H9 (cell line): ENCODE results near the gene SYNPO. TPM values are rescaled to one million over a fixed set of nuclear protein-coding genes. Genes with fewer than 3 reads are reported as not detected.
A peak's percentile ranks its signal among the peaks of the same experiment; 100 is the strongest.

Experiments used
- DNase-seq: peaks from one replicate; pipeline ENCODE4 v3.0.0-alpha.2; 2017
- H2AFZ ChIP-seq: one replicate; pipeline ENCODE4 v1.6.1; 2013; ENCODE audit warnings: mild to moderate bottlenecking, low read length, control low read depth, moderate library complexity
- H2AK5ac ChIP-seq: 2 replicates; pipeline ENCODE4 v1.6.1; 2013; ENCODE audit warnings: low read length, control low read depth, mixed read lengths; ENCODE audit not compliant: insufficient read length
- H2BK120ac ChIP-seq: one replicate; pipeline ENCODE4 v1.6.1; 2013; ENCODE audit warnings: low read depth, mild to moderate bottlenecking, low read length, control low read depth, inconsistent platforms; ENCODE audit not compliant: poor library complexity, severe bottlenecking
- H2BK12ac ChIP-seq: 2 replicates; pipeline ENCODE4 v1.6.1; 2013; ENCODE audit warnings: low read length, control low read depth, mixed read lengths, low read depth; ENCODE audit not compliant: insufficient read length
- H2BK15ac ChIP-seq: 2 replicates; pipeline ENCODE4 v1.6.1; 2013; ENCODE audit warnings: low read depth, low read length, control low read depth
- H2BK20ac ChIP-seq: one replicate; pipeline ENCODE4 v1.6.1; 2013; ENCODE audit warnings: low read depth, mild to moderate bottlenecking, low read length, control low read depth, inconsistent platforms; ENCODE audit not compliant: poor library complexity, severe bottlenecking
- H2BK5ac ChIP-seq: 2 replicates; pipeline ENCODE4 v1.6.1; 2013; ENCODE audit warnings: low read length, control low read depth, mixed read lengths; ENCODE audit not compliant: insufficient read length
- H3K14ac ChIP-seq: 2 replicates; pipeline ENCODE4 v1.6.1; 2013; ENCODE audit warnings: low read length, control low read depth; ENCODE audit not compliant: insufficient read depth
- H3K18ac ChIP-seq: 2 replicates; pipeline ENCODE4 v1.6.1; 2013; ENCODE audit warnings: low read depth, mild to moderate bottlenecking, mixed read lengths, low read length, control low read depth; ENCODE audit not compliant: insufficient read length
- H3K23ac ChIP-seq: 2 replicates; pipeline ENCODE4 v1.6.1; 2013; ENCODE audit warnings: low read length, control low read depth, mixed read lengths, low read depth; ENCODE audit not compliant: insufficient read length
- H3K23me2 ChIP-seq: 2 replicates; pipeline ENCODE4 v1.6.1; 2013; ENCODE audit warnings: low read depth, mild to moderate bottlenecking, mixed read lengths, low read length, control low read depth; ENCODE audit not compliant: insufficient read length, poor library complexity, severe bottlenecking
- H3K27ac ChIP-seq: 2 replicates; pipeline ENCODE4 v1.5.1; 2013; ENCODE audit warnings: low read length, control low read depth, mixed read lengths, low read depth; ENCODE audit not compliant: insufficient read length
- H3K27me3 ChIP-seq: 2 replicates; pipeline ENCODE4 v1.6.1; 2013; ENCODE audit warnings: low read length, control low read depth, inconsistent platforms; ENCODE audit not compliant: insufficient read depth
- H3K4ac ChIP-seq: 2 replicates; pipeline ENCODE4 v1.6.1; 2013; ENCODE audit warnings: low read depth, mild to moderate bottlenecking, control low read depth, inconsistent platforms, low read length, moderate library complexity
- H3K4me1 ChIP-seq: 2 replicates; pipeline ENCODE4 v1.6.1; 2013; ENCODE audit warnings: low read length, control low read depth, inconsistent platforms; ENCODE audit not compliant: insufficient read depth
- H3K4me2 ChIP-seq: 2 replicates; pipeline ENCODE4 v1.6.1; 2013; ENCODE audit warnings: low read length, control low read depth, mixed read lengths; ENCODE audit not compliant: insufficient read length, insufficient read depth
- H3K56ac ChIP-seq: 2 replicates; pipeline ENCODE4 v1.6.1; 2013; ENCODE audit warnings: low read depth, mild to moderate bottlenecking, mixed read lengths, low read length, control low read depth; ENCODE audit not compliant: insufficient read length
- H3K79me1 ChIP-seq: 2 replicates; pipeline ENCODE4 v1.6.1; 2013; ENCODE audit warnings: low read depth, mild to moderate bottlenecking, moderate library complexity, low read length, control low read depth, inconsistent platforms; ENCODE audit not compliant: insufficient read depth, poor library complexity, severe bottlenecking
- H3K79me2 ChIP-seq: 2 replicates; pipeline ENCODE4 v1.6.1; 2013; ENCODE audit warnings: low read length, control low read depth, inconsistent platforms; ENCODE audit not compliant: insufficient read depth
- H3K9ac ChIP-seq: 2 replicates; pipeline ENCODE4 v1.6.1; 2013; ENCODE audit warnings: low read length, control low read depth, mixed read lengths; ENCODE audit not compliant: insufficient read length; ENCODE audit errors: extremely low read depth
- H3K9me3 ChIP-seq: one replicate; pipeline ENCODE4 v1.6.1; 2013; ENCODE audit warnings: low read depth, low read length, inconsistent platforms; ENCODE audit not compliant: control insufficient read depth
- H3T11ph ChIP-seq: one replicate; pipeline ENCODE4 v1.6.1; 2013; ENCODE audit warnings: mild to moderate bottlenecking, low read length, control low read depth, inconsistent platforms
- H4K20me1 ChIP-seq: one replicate; pipeline ENCODE4 v1.6.1; 2013; ENCODE audit not compliant: control insufficient read depth, insufficient read length, insufficient read depth
- H4K5ac ChIP-seq: 2 replicates; pipeline ENCODE4 v1.6.1; 2013; ENCODE audit warnings: low read depth, mild to moderate bottlenecking, mixed read lengths, low read length, control low read depth; ENCODE audit not compliant: insufficient read length
- H4K8ac ChIP-seq: replicated peaks from 2 replicates; pipeline ENCODE4 v1.6.1; 2013; ENCODE audit warnings: low read length, control low read depth, mixed read lengths, low read depth; ENCODE audit not compliant: insufficient read length
- H4K91ac ChIP-seq: 2 replicates; pipeline ENCODE4 v1.6.1; 2013; ENCODE audit warnings: low read depth, mild to moderate bottlenecking, moderate library complexity, mixed read lengths, low read length, control low read depth; ENCODE audit not compliant: insufficient read length
- H3K27ac Mint-ChIP-seq, 3 experiments: 2 replicates in 2 of 3; 3 replicates in 1 of 3; pipeline ENCODE4 v1.8.0; 2020 to 2021; ENCODE audit warnings: mixed read lengths in 3 of 3, mild to moderate bottlenecking in 1 of 3, moderate library complexity in 1 of 3
- H3K27me3 Mint-ChIP-seq: 2 replicates; pipeline ENCODE4 v1.8.0; 2021; ENCODE audit warnings: low read depth, mild to moderate bottlenecking, moderate library complexity, mixed read lengths
- H3K36me3 Mint-ChIP-seq, 3 experiments: 2 replicates in 2 of 3; 3 replicates in 1 of 3; pipeline ENCODE4 v1.8.0; 2020 to 2021; ENCODE audit warnings: low read depth in 3 of 3, mixed read lengths in 3 of 3; ENCODE audit not compliant: insufficient read depth in 1 of 3
- H3K4me1 Mint-ChIP-seq, 2 experiments: 2 replicates each; pipeline ENCODE4 v1.8.0; 2020; ENCODE audit warnings: mixed read lengths in 2 of 2
- H3K4me3 Mint-ChIP-seq, 2 experiments: 2 replicates in 1 of 2; 3 replicates in 1 of 2; pipeline ENCODE4 v1.8.0; 2020 to 2021; ENCODE audit warnings: mild to moderate bottlenecking in 2 of 2, mixed read lengths in 2 of 2, moderate library complexity in 1 of 2
- H3K9me3 Mint-ChIP-seq, 2 experiments: 2 replicates in 1 of 2; 3 replicates in 1 of 2; pipeline ENCODE4 v1.8.0; 2020; ENCODE audit warnings: mild to moderate bottlenecking in 2 of 2, mixed read lengths in 2 of 2, moderate library complexity in 1 of 2
- WGBS: extraction: QIAGEN DNeasy Blood & Tissue Kit; methylation state at CpG from one replicate; pipeline ENCODE4 v1.1.7; 2013; ENCODE audit warnings: missing lambda C conversion rate, low lambda C conversion rate, mixed read lengths; ENCODE audit not compliant: insufficient read length; ENCODE audit errors: extremely low coverage; 5-methylcytosine and 5-hydroxymethylcytosine counted together
- total RNA-seq: library from RNA; stranded (reverse); gene quantifications from 2 replicates; pipeline ENCODE4 v1.2.1, GENCODE V29; 2021
- TF ChIP-seq, protein P1 (sequence below): fragments of 200-600 bp; sonication (generic); conservative IDR thresholded peaks from 3 replicates; pipeline ENCODE4 v1.8.0; 2021; ENCODE audit warnings: antibody characterized with exemption, mild to moderate bottlenecking

Gene SYNPO
- total RNA-seq, 1 experiment from 2014 or later = 1.7 TPM

DNA sequence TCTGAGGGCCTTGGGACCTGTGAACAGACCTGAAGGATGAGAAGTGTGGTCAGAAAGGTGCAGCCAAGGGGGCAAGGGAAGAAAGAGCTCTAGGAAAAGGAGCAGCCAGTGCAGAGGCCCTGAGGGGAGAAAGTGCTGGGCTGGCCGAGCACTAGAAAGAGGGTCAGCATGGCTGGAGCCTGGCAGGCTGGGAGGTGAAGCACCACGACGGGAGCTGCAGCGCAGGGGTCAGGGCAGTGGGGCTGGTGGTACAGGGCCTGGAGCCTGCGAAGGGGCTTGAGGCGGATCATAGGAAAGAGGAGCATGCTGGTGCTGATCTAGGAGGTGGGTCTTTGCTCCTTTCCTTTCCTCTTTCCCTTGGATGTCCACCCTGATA lies 9.1 kb upstream of the SYNPO start:
- Mint-ChIP-seq H3K4me3 (no peak overlapping the region), H3K27me3 (peaks cover 5% of the 10 kb centered on the region), H3K9me3 (peaks cover 0 to 2% of the 10 kb centered on the region in 2 experiments; a peak in 2 of 5 replicates), H3K36me3 (no peaks in the 10 kb centered on the region), H3K4me1 (peaks cover 0 to 14% of the 10 kb centered on the region in 2 experiments; a peak in 3 of 4 replicates), H3K27ac (peak overlapping the region in 1 of 3 experiments; percentile 6; a peak in 1 of 7 replicates)
- no peak overlapping the region for H3K4ac ChIP-seq
- H2BK12ac ChIP-seq = no peak overlapping the region
- no peak overlapping the region for H4K8ac ChIP-seq
- no peak overlapping the region for H2AFZ ChIP-seq
- no peak overlapping the region for H2BK120ac ChIP-seq
- no peak for DNase-seq
- no peak overlapping the region for H2BK15ac ChIP-seq
- no peak overlapping the region for H3K23ac ChIP-seq
- H3K27me3 ChIP-seq = no peaks in the 10 kb centered on the region
- no peaks in the 10 kb centered on the region for H3K9me3 ChIP-seq
- no peak overlapping the region for H3K14ac ChIP-seq
- no peaks in the 10 kb centered on the region for H3K23me2 ChIP-seq
- H3K4me2 ChIP-seq = no peak overlapping the region
- no peak overlapping the region for H2AK5ac ChIP-seq
- no peaks in the 10 kb centered on the region for H3K79me2 ChIP-seq
- H3K9ac ChIP-seq = no peak overlapping the region
- H4K20me1 ChIP-seq = no peaks in the 10 kb centered on the region
- H2BK20ac ChIP-seq = no peak overlapping the region
- H2BK5ac ChIP-seq = no peak overlapping the region
- no CpG with 5 or more reads among the region's 6 CpGs for WGBS
- TF ChIP-seq, protein P1, sequence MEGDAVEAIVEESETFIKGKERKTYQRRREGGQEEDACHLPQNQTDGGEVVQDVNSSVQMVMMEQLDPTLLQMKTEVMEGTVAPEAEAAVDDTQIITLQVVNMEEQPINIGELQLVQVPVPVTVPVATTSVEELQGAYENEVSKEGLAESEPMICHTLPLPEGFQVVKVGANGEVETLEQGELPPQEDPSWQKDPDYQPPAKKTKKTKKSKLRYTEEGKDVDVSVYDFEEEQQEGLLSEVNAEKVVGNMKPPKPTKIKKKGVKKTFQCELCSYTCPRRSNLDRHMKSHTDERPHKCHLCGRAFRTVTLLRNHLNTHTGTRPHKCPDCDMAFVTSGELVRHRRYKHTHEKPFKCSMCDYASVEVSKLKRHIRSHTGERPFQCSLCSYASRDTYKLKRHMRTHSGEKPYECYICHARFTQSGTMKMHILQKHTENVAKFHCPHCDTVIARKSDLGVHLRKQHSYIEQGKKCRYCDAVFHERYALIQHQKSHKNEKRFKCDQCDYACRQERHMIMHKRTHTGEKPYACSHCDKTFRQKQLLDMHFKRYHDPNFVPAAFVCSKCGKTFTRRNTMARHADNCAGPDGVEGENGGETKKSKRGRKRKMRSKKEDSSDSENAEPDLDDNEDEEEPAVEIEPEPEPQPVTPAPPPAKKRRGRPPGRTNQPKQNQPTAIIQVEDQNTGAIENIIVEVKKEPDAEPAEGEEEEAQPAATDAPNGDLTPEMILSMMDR = no peak
- H3K27ac ChIP-seq = no peak overlapping the region
- no peak overlapping the region for H3T11ph ChIP-seq
- H3K18ac ChIP-seq = no peak overlapping the region
- no peak overlapping the region for H4K5ac ChIP-seq
- no peaks in the 10 kb centered on the region for H3K79me1 ChIP-seq
- H3K56ac ChIP-seq = no peak overlapping the region
- H3K4me1 ChIP-seq = no peaks in the 10 kb centered on the region
- no peak overlapping the region for H4K91ac ChIP-seq
